Measurements from ENCODE around the gene ATP2A3. TPM values are rescaled to one million over a fixed set of nuclear protein-coding genes. Genes with fewer than 3 reads are reported as not detected.

Gene ATP2A3
- total RNA-seq, 1 donor from 2014 or later = 44.4 TPM

GRCh38 chr17:3906881-3907280 lies 57.4 kb downstream of the ATP2A3 start:
- intact Hi-C loops (cut with DNase I) = no loop called here
- ATAC-seq (no peak), DNase-seq (no peak)
- no peak for TF ChIP-seq CTCF (IDR thresholded peaks at IDR 0.05)
- H3K4me3 ChIP-seq = no peak overlapping the region
- peaks cover 6% of the 10 kb centered on the region for H3K4me1 ChIP-seq
- no peaks in the 10 kb centered on the region for H3K27me3 ChIP-seq
- no peak overlapping the region for H3K27ac ChIP-seq
- no peaks in the 10 kb centered on the region for H3K36me3 ChIP-seq
- no peaks in the 10 kb centered on the region for H3K9me3 ChIP-seq

- no peaks in the 10 kb centered on the region for H3K36me3 ChIP-seq
- H3K4me3 ChIP-seq = no peak overlapping the region
- DNase-seq = no peak
- ATAC-seq = no peak
- H3K9me3 ChIP-seq = no peaks in the 10 kb centered on the region
- no peak overlapping the region for H3K27ac ChIP-seq
- H3K4me1 ChIP-seq = no peaks in the 10 kb centered on the region
- intact Hi-C loops (cut with DNase I) = no loop called here
- no peak for TF ChIP-seq CTCF (IDR thresholded peaks at IDR 0.05)
- H3K27me3 ChIP-seq = no peaks in the 10 kb centered on the region
These were observed 59.2 kb downstream of the ATP2A3 start for GRCh38 chr17:3905017-3905520.

- TF ChIP-seq CTCF (IDR thresholded peaks at IDR 0.05) = no peak
- Histone ChIP-seq H3K27ac (no peak overlapping the region), H3K27me3 (no peaks in the 10 kb centered on the region), H3K4me1 (no peaks in the 10 kb centered on the region), H3K36me3 (no peaks in the 10 kb centered on the region), H3K4me3 (no peak overlapping the region), H3K9me3 (no peaks in the 10 kb centered on the region)
- ATAC-seq (no peak), DNase-seq (no peak)
- intact Hi-C loops (cut with DNase I) = no loop called here
These were observed 59.7 kb downstream of the ATP2A3 start for GRCh38 chr17:3904501-3904900.

GRCh38 chr17:3903881-3904290 lies 60.4 kb downstream of the ATP2A3 start:
- TF ChIP-seq CTCF (IDR thresholded peaks at IDR 0.05) = no peak
- H3K9me3 ChIP-seq = no peaks in the 10 kb centered on the region
- H3K4me1 ChIP-seq = no peaks in the 10 kb centered on the region
- no peaks in the 10 kb centered on the region for H3K36me3 ChIP-seq
- no peak overlapping the region for H3K4me3 ChIP-seq
- intact Hi-C loops (cut with DNase I) = no loop called here
- ATAC-seq = no peak
- no peaks in the 10 kb centered on the region for H3K27me3 ChIP-seq
- no peak overlapping the region for H3K27ac ChIP-seq
- no peak for DNase-seq

GRCh38 chr17:3903051-3903825 lies 61.0 kb downstream of the ATP2A3 start:
- no peak overlapping the region for H3K4me3 ChIP-seq
- no peaks in the 10 kb centered on the region for H3K9me3 ChIP-seq
- no peaks in the 10 kb centered on the region for H3K4me1 ChIP-seq
- H3K36me3 ChIP-seq = no peaks in the 10 kb centered on the region
- ATAC-seq = no peak
- H3K27me3 ChIP-seq = no peaks in the 10 kb centered on the region
- intact Hi-C loops (cut with DNase I) = no loop called here
- DNase-seq = no peak
- TF ChIP-seq CTCF (IDR thresholded peaks at IDR 0.05) = no peak
- no peak overlapping the region for H3K27ac ChIP-seq
